ENCODE results near the gene PGM5. TPM values are rescaled to one million over a fixed set of nuclear protein-coding genes. Genes with fewer than 3 reads are reported as not detected.
"Not testable (repeated sequence)": the region's sequence is repeated elsewhere in the genome, so short reads cannot be mapped to it uniquely, and the experiment has no call there.

PGM5 gene
- total and polyA plus RNA-seq, 11 donors: 41.4 to 228 (median 175) TPM

DNA sequence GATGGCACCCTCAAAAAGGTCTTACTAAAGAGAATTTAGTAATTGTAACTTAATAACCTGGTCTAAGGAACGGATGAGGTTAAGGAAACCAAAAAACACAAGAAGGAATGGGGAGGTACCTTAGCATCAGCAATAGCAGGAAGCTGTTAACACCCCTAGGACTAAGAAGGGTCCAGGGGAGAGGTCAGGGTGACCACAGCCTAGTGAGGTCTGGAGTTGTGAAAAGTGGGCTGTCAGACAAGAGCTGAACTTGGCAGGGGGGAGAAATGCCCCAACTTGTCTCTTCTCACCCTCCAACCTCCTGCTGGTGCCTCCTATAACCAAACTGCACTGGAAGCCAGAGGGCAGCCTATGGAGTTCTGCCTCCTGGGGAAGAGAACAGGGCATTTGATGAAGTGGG, 41.9 kb downstream of the PGM5 start:
- H3K4me1 ChIP-seq; intact Hi-C loops (cut with DNase I); H3K9me3 ChIP-seq; DNase-seq; H3K27me3 ChIP-seq; H3K4me3 ChIP-seq: not testable (repeated sequence)
- 63 to 92% (median 75%) methylated on average over 1 of the region's 1 CpG for WGBS, 4 donors
- H3K36me3 ChIP-seq: peaks cover 0 to 42% (median 4%) of the 10 kb centered on the region in 9 donors
- ATAC-seq: peak in 2 of 4 donors; percentile 8 to 23
- peak overlapping the region in 1 of 12 donors; percentile 11 for H3K27ac ChIP-seq

DNA sequence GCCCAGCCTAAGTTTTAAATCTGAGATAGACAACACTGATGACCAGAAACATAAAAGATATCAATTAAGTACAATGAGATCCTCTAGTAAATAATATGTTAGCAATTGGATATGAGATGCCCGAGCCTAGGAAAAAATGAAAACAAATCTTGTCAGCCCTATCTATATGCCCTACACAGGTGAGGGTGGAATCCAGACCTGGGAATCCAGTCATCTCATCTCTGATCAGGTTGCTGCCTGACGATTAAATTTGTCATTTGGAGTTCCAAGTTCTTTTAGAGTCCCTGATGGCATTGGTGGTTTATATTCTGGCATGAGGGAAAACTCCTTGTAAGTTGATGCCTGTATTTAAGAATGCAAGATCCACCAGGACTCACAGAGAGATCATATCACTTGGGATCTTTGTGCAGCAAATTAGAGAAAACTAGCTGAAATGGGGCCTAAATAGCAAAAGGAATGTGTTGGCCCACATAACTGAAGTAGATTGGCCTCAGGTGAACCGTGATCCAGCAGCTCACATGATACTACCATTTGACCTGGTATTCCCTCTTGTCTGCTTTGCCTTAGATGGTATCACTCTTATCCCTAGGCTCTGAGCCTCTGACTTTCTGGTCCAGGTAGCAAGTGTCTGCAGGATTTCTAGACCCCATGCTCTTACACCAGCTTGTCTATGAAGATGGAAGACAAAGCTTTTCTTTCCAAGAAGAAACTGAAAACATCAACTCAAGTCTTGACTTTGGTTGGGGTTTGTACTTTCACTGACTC, 48.2 kb downstream of the PGM5 start:
- intact Hi-C loops (cut with DNase I); H3K27ac ChIP-seq; DNase-seq; H3K4me3 ChIP-seq; H3K4me1 ChIP-seq; H3K27me3 ChIP-seq; H3K9me3 ChIP-seq: not testable (repeated sequence)
- ATAC-seq: peak in 1 of 4 donors; percentile 47
- H3K36me3 ChIP-seq: peaks cover 0 to 27% (median 2%) of the 10 kb centered on the region in 9 donors
- 67 to 84% (median 74%) methylated on average over 3 of the region's 3 CpGs for WGBS, 4 donors

DNA sequence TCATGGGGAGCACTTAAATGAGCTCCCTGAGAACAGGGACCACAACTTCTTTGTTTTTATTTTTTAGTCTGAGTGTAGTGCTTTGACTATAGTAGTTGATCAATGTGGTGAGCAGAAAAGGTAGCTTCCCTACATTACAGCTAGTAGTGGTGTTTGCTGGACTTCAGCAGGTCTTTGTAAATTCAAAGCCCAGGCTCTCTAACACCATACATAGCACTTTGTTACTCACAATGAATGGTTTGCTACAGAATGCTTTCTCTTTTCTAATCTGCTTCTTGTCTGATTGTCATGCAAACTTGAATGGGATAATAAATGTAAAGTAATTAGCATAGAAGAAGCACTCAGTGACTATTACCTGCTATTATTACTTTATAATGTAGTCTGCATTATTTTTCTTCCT, 55.5 kb downstream of the PGM5 start:
- H3K27ac ChIP-seq, DNase-seq, H3K4me3 ChIP-seq, ATAC-seq, H3K27me3 ChIP-seq, H3K9me3 ChIP-seq: not testable (repeated sequence)
- intact Hi-C loops (cut with DNase I): loop anchor here in 2 of 10 donors (10.0 kb wide), 2 partner anchors 53 to 93 kb away; no protein-coding TSS in a partner anchor
- H3K36me3 ChIP-seq: peaks cover 0 to 23% (median 2%) of the 10 kb centered on the region in 9 donors
- H3K4me1 ChIP-seq: peaks cover 0 to 15% (median 3%) of the 10 kb centered on the region in 12 donors

DNA sequence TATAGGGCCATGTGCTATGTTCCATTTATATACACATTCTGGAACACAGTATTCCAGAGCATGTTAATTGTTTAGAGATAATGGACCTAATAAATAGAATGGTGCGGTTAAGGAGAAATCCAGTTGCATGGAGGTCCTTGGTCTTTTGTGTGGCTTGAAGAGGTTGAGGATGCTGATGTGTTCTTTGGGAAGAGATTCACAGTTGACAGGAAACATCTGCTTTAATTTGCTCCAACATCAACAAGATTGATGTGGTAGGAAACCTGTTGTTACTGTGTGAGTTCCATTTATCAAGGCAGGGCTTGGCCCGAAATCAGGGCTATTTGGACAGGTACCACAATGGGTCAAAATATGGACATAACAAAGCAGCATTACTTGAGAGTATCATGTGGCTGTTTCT, 56.3 kb downstream of the PGM5 start:
- peaks cover 0 to 24% (median 5%) of the 10 kb centered on the region in 12 donors for H3K4me1 ChIP-seq
- ATAC-seq: peak; percentile 6 to 71 (median 44)

DNA sequence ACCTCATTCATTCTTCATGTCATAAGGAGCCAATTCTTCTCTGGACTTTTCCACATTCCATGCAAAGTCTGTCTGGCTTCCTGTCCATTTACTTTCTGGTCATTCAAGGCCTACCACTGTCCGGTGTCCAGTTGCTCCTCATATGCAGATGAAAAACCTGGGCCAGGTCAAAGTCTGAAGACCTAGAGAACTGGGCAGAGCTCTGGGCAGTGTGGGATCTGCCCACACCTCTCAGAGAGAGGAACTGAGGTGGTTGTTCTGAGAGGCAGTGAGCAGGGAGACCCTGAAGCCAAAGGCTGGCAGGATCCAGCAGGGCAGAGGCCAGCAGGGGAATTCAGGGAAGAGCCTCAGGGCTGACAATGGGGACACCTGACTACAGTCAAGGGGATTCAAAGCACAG, 58.7 kb downstream of the PGM5 start:
- H3K4me3 ChIP-seq, DNase-seq, ATAC-seq, H3K27ac ChIP-seq, H3K27me3 ChIP-seq, H3K9me3 ChIP-seq: not testable (repeated sequence)
- intact Hi-C loops (cut with DNase I): loop anchor here in 3 of 10 donors (5.0 to 10.0 kb wide), 3 partner anchors 50 to 90 kb away; no protein-coding TSS in a partner anchor
- peaks cover 0 to 16% (median 0%) of the 10 kb centered on the region in 9 donors for H3K36me3 ChIP-seq
- 86 to 100% (median 97%) methylated on average over 1 of the region's 1 CpG for WGBS, 4 donors
- H3K4me1 ChIP-seq: peaks cover 0 to 43% (median 14%) of the 10 kb centered on the region in 12 donors

More for the DNA sequence above, 56.3 kb downstream of the PGM5 start:
- H3K9me3 ChIP-seq, DNase-seq, H3K27ac ChIP-seq, H3K4me3 ChIP-seq, H3K27me3 ChIP-seq: not testable (repeated sequence)
- peaks cover 0 to 18% (median under 1%) of the 10 kb centered on the region in 9 donors for H3K36me3 ChIP-seq
- intact Hi-C loops (cut with DNase I): loop anchor here in 2 of 10 donors (10.0 kb wide), 2 partner anchors 52 to 92 kb away; no protein-coding TSS in a partner anchor
- WGBS, 4 donors: 27 to 56% (median 36%) methylated on average over 2 of the region's 2 CpGs

DNA sequence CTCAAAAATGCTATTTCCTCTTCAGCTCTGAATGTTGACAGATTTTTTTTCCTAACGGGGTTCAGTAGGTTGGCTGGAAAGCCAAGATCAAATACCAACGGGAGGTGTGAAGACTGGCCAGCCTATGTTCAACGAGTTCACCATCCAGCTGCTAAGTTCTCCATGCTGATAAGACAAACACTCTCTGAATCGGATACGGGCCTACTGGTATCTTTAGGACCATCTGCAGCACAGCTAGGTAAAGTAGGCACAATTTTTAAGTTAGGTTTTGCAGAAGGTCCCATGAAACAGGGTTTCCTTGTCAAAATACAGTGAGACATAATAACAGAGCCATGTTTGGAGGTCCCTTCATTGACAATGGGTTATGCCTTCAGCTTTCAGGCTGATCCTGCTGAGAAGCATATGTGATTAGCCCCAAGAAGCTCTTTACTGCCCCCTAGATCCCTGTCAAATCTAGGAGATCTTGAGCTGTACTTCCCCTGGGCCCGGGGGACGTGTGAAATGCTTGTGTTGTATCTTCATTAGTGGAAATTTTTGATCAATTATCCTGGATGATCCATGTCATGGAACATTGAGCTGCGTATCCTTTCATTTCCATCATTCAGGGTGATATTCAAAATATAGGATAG, 60.6 kb downstream of the PGM5 start:
- WGBS, 4 donors: 50 to 58% (median 54%) methylated on average over 8 of the region's 8 CpGs
- DNase-seq (no peak), ATAC-seq (no peak)
- peaks cover 0 to 12% (median 0%) of the 10 kb centered on the region in 9 donors for H3K36me3 ChIP-seq
- H3K27me3 ChIP-seq: no peaks in the 10 kb centered on the region
- H3K27ac ChIP-seq: peak overlapping the region; percentile 34 to 93 (median 86)
- H3K4me3 ChIP-seq: no peak overlapping the region
- H3K4me1 ChIP-seq: peaks cover 0 to 52% (median 17%) of the 10 kb centered on the region in 12 donors
- no peaks in the 10 kb centered on the region for H3K9me3 ChIP-seq
- TF ChIP-seq POLR2A (IDR thresholded peaks at IDR 0.05): no peak
- TF ChIP-seq, protein P1, sequence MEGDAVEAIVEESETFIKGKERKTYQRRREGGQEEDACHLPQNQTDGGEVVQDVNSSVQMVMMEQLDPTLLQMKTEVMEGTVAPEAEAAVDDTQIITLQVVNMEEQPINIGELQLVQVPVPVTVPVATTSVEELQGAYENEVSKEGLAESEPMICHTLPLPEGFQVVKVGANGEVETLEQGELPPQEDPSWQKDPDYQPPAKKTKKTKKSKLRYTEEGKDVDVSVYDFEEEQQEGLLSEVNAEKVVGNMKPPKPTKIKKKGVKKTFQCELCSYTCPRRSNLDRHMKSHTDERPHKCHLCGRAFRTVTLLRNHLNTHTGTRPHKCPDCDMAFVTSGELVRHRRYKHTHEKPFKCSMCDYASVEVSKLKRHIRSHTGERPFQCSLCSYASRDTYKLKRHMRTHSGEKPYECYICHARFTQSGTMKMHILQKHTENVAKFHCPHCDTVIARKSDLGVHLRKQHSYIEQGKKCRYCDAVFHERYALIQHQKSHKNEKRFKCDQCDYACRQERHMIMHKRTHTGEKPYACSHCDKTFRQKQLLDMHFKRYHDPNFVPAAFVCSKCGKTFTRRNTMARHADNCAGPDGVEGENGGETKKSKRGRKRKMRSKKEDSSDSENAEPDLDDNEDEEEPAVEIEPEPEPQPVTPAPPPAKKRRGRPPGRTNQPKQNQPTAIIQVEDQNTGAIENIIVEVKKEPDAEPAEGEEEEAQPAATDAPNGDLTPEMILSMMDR (IDR thresholded peaks at IDR 0.05): peak in 7 of 12 donors; percentile 10 to 30 (median 23)
- intact Hi-C loops (cut with DNase I): loop anchor here in 3 of 10 donors (5.0 to 10.0 kb wide), 3 partner anchors 48 to 88 kb away; no protein-coding TSS in a partner anchor
